Thoracic aorta (tissue), 2 donors: ENCODE measurements around the gene VPS26C. TPM values are rescaled to one million over a fixed set of nuclear protein-coding genes. Genes with fewer than 3 reads are reported as not detected.

Source experiments
- ATAC-seq: fragments of 150-250 bp; one replicate; pipeline ENCODE4 v1.8.0; 2017; ENCODE audit warnings: low read depth; ENCODE audit not compliant: insufficient number of reproducible peaks, low FRiP score
- DNase-seq: peaks from one replicate; pipeline ENCODE4 v3.0.0-alpha.2; 2020; ENCODE audit warnings: low spot score
- H3K27ac ChIP-seq, 2 donors: fragments of 200-600 bp; sonication (generic); 1 replicate in 1 of 2; 2 replicates in 1 of 2; pipeline ENCODE4 v1.5.1; 2016; ENCODE audit warnings: mild to moderate bottlenecking in 2 of 2, moderate library complexity in 2 of 2
- H3K27me3 ChIP-seq: fragments of 200-600 bp; sonication (generic); replicated peaks from 2 replicates; pipeline ENCODE4 v1.6.0; 2016; ENCODE audit warnings: mild to moderate bottlenecking; ENCODE audit not compliant: insufficient read depth
- H3K36me3 ChIP-seq: fragments of 200-600 bp; sonication (generic); one replicate; pipeline ENCODE4 v1.5.1; 2016
- H3K4me1 ChIP-seq, 2 donors: fragments of 200-600 bp; sonication (generic); 1 replicate in 1 of 2; 2 replicates in 1 of 2; pipeline versions ENCODE4 v1.5.1 to v1.6.0; 2016; ENCODE audit warnings: low read depth in 2 of 2, mild to moderate bottlenecking in 1 of 2; ENCODE audit not compliant: control insufficient read depth in 1 of 2
- H3K4me3 ChIP-seq: fragments of 200-600 bp; sonication (generic); 2 replicates; pipeline ENCODE4 v1.5.1; 2016; ENCODE audit warnings: mild to moderate bottlenecking
- H3K9me3 ChIP-seq: fragments of 200-600 bp; sonication (generic); 2 replicates; pipeline ENCODE4 v1.5.1; 2016
- total RNA-seq, 2 donors: library from RNA; depleted of rRNA; stranded (reverse); fragments of >200 nt; gene quantifications; one replicate each; pipeline versions ENCODE4 v1.1.0 to v1.2.3, GENCODE V29; 2016
- TF ChIP-seq, protein P1 (sequence below): fragments of 200-600 bp; sonication (generic); IDR thresholded peaks from one replicate; pipeline ENCODE4 v1.5.1; 2019; ENCODE audit warnings: antibody characterized with exemption

Gene VPS26C
- total RNA-seq, 2 donors from 2014 or later: 73.5 to 102 TPM

GRCh38 chr21:37251294-37251634 lies 15.9 kb downstream of the VPS26C start:
- ATAC-seq (no peak), DNase-seq (no peak)
- TF ChIP-seq, protein P1, sequence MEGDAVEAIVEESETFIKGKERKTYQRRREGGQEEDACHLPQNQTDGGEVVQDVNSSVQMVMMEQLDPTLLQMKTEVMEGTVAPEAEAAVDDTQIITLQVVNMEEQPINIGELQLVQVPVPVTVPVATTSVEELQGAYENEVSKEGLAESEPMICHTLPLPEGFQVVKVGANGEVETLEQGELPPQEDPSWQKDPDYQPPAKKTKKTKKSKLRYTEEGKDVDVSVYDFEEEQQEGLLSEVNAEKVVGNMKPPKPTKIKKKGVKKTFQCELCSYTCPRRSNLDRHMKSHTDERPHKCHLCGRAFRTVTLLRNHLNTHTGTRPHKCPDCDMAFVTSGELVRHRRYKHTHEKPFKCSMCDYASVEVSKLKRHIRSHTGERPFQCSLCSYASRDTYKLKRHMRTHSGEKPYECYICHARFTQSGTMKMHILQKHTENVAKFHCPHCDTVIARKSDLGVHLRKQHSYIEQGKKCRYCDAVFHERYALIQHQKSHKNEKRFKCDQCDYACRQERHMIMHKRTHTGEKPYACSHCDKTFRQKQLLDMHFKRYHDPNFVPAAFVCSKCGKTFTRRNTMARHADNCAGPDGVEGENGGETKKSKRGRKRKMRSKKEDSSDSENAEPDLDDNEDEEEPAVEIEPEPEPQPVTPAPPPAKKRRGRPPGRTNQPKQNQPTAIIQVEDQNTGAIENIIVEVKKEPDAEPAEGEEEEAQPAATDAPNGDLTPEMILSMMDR: no peak

DNA sequence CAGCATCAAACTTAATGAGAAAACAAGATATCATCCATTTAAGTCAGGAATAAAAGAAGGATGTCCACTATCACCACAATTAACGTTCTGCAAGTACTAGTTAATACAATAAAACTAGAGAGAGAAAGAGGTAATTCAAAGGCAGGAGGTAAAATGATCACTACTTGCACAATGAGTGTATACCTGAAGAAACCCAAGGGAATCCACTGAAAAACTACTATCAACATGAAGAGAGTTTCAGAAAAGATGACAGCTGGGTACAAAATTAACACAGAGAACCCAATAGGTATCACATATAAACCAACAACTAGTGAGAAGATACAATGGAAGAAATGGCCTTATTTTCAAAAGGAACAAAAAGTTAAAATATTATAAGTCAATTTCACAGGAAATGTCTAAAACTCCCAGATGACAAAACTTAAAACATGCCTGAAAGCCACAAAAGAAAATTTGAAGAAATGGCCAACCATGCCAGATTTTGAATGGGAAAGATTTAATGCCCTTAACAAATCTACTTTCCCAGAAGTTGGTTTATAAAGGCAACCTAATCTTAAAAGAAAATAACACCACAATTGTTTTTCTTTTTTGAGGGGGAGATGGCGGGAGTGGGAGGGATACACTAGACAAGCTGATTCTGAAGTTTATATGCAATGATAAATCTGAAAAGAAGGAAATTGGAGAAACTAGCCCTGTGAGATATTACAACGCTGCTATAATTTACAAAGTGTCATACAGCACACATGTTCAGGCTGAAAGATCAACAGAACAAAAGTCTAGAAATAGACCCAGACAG lies 17.8 kb downstream of the VPS26C start:
- no peak for ATAC-seq
- no peak for DNase-seq
- Histone ChIP-seq H3K9me3 (no peaks in the 10 kb centered on the region), H3K36me3 (no peaks in the 10 kb centered on the region), H3K4me3 (no peak overlapping the region), H3K27me3 (no peaks in the 10 kb centered on the region), H3K4me1 (peaks cover 9 to 26% of the 10 kb centered on the region in 2 donors), H3K27ac (no peak overlapping the region)
- TF ChIP-seq, protein P1: no peak

More at GRCh38 chr21:37251294-37251634, 15.9 kb downstream of the VPS26C start:
- no peaks in the 10 kb centered on the region for H3K36me3 ChIP-seq
- H3K4me1 ChIP-seq: peaks cover 7 to 27% of the 10 kb centered on the region in 2 donors
- H3K4me3 ChIP-seq: no peak overlapping the region
- H3K27me3 ChIP-seq: no peaks in the 10 kb centered on the region
- H3K27ac ChIP-seq: no peak overlapping the region
- H3K9me3 ChIP-seq: no peaks in the 10 kb centered on the region

DNA sequence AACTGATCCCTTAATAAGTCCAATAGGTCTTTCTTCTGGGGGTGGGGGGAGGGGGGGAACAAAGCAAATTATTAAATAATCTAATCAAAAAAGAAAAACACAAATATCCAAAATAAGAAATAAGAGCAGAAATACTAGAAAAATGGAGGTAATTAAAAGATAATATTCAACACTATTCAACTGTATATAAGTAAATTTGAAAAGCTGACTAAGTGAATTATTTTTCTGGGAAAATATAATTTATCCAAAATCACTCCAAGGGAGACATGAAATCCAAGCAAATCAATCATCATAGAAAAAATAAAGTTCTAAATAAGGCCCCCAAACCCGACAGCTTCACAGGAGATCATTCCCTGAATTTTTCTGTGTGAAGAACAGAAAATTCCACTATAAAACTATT lies 18.8 kb downstream of the VPS26C start:
- DNase-seq (no peak), ATAC-seq (no peak)
- Histone ChIP-seq H3K9me3 (no peaks in the 10 kb centered on the region), H3K27ac (no peak overlapping the region), H3K27me3 (no peaks in the 10 kb centered on the region), H3K4me3 (no peak overlapping the region), H3K36me3 (no peaks in the 10 kb centered on the region), H3K4me1 (peaks cover 3 to 21% of the 10 kb centered on the region in 2 donors)
- TF ChIP-seq, protein P1: no peak

- H3K9me3 ChIP-seq: no peaks in the 10 kb centered on the region
- DNase-seq (no peak), ATAC-seq (no peak)
- peaks cover 1% of the 10 kb centered on the region for H3K36me3 ChIP-seq
- no peak overlapping the region for H3K27ac ChIP-seq
- H3K27me3 ChIP-seq: no peaks in the 10 kb centered on the region
- no peak overlapping the region for H3K4me3 ChIP-seq
- H3K4me1 ChIP-seq: peaks cover 3 to 14% of the 10 kb centered on the region in 2 donors
- TF ChIP-seq, protein P1: no peak
These were observed 22.0 kb downstream of the VPS26C start for GRCh38 chr21:37245151-37245550.

GRCh38 chr21:37244501-37245095 lies 22.5 kb downstream of the VPS26C start:
- H3K36me3 ChIP-seq: peaks cover 5% of the 10 kb centered on the region
- H3K4me1 ChIP-seq: peaks cover 3 to 14% of the 10 kb centered on the region in 2 donors
- no peaks in the 10 kb centered on the region for H3K9me3 ChIP-seq
- no peak overlapping the region for H3K4me3 ChIP-seq
- no peaks in the 10 kb centered on the region for H3K27me3 ChIP-seq
- ATAC-seq: no peak
- no peak overlapping the region for H3K27ac ChIP-seq
- TF ChIP-seq, protein P1: no peak
- DNase-seq: no peak
